ENCODE results near the gene TPCN2. TPM values are rescaled to one million over a fixed set of nuclear protein-coding genes. Genes with fewer than 3 reads are reported as not detected.
"Not testable (repeated sequence)": the region's sequence is repeated elsewhere in the genome, so short reads cannot be mapped to it uniquely, and the experiment has no call there.

Gene TPCN2
- 19.3 TPM for total RNA-seq (2013)
- polyA plus RNA-seq (10 to 100 TPM; 29.3 to 52.8 (median 31.5) TPM), polyA minus RNA-seq (29.4 and 35.5 TPM in 2 replicates), total RNA-seq (16.0 to 65.0 (median 40.0) reads per million in 11 experiments)

DNA sequence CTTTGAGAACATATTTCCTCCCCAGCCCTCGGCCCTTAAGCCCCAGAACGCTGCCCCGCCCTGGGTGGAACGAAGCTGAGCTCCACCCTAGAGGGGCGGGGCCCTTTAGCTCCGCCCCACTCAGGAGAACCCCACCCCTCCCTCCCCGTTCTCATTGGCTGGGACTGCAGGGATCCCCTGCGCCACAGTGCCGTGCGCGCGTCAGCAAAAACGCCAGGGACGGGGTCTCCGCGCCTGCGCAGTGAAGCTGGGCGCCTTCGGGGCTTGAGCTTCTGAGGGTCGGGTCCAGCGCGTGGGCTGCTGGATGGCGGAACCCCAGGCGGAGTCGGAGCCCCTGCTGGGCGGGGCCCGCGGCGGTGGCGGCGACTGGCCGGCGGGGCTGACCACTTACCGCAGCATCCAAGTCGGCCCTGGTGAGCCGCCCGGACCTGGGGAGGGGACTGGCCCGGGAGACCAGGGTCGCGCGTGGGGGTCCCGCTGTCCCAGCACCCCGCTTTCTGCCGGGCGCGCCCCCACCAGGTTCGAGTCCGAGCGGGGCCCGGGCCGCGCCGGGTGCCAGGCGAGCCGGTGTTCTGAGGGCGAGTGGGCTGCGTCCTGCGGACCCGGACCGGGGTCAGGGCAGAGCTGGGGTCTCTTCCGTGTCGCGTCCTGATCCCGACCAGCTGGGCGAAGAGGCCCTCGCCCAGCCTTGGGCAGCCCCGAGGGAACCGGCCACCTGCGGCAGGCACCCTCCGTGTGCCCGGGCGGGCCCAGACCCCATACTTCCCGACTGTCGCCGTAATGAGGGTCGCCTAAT is at the start of gene TPCN2:
Gene TPCN2, plus strand, starts transcription at position 239 of the 796 bp plus-strand sequence. Its CDS starts 66 bp downstream, at position 305.
- DNase-seq = peak; percentile 92 to 97 (median 96)
- peaks cover 0 to 5% (median 2%) of the 10 kb centered on the region in 3 donors for H3K27me3 Mint-ChIP-seq (ENCODE audit: low read depth in 3 of 3)
- peak within 1 kb of the TSS; percentile 81 to 88 for H3K4me3 Mint-ChIP-seq
- no peaks in the 10 kb centered on the region for H3K9me3 ChIP-seq (replicated peaks in 1 of 2; ENCODE audit: control insufficient read depth in 1 of 2, insufficient read depth in 1 of 2, low read length in 2 of 2)
- peak within 1 kb of the TSS; percentile 100 for H3K9ac ChIP-seq (ENCODE audit: insufficient read depth, low read length, poor library complexity, severe bottlenecking)
- H3K27me3 ChIP-seq (ENCODE audit: control insufficient read depth in 2 of 2, insufficient read depth in 2 of 2, low read length in 2 of 2) = no peaks in the 10 kb centered on the region
- H3K79me2 ChIP-seq (ENCODE audit: insufficient read depth, low read length) = peaks cover 52% of the 10 kb centered on the region
- H3K9me3 Mint-ChIP-seq = peaks cover 0 to 2% (median 0%) of the 10 kb centered on the region in 7 donors
- H3K4me1 ChIP-seq (ENCODE audit: control insufficient read depth in 1 of 2, insufficient read depth in 2 of 2, low read length in 2 of 2) = peaks cover 56 to 75% of the 10 kb centered on the region in 2 donors
- H3K27ac ChIP-seq (ENCODE audit: low read depth in 1 of 2, low read length in 2 of 2) = peak within 1 kb of the TSS; percentile 79 to 98
- H3K4me2 ChIP-seq (replicated peaks; ENCODE audit: extremely low read depth, low read length, poor library complexity, severe bottlenecking) = peak within 1 kb of the TSS; percentile 95
- peaks cover 8 to 20% of the 10 kb centered on the region in 2 donors for H3K36me3 ChIP-seq (replicated peaks in 1 of 2; ENCODE audit: control insufficient read depth in 1 of 2, insufficient read depth in 2 of 2, low read length in 2 of 2)
- TF ChIP-seq, protein P1, sequence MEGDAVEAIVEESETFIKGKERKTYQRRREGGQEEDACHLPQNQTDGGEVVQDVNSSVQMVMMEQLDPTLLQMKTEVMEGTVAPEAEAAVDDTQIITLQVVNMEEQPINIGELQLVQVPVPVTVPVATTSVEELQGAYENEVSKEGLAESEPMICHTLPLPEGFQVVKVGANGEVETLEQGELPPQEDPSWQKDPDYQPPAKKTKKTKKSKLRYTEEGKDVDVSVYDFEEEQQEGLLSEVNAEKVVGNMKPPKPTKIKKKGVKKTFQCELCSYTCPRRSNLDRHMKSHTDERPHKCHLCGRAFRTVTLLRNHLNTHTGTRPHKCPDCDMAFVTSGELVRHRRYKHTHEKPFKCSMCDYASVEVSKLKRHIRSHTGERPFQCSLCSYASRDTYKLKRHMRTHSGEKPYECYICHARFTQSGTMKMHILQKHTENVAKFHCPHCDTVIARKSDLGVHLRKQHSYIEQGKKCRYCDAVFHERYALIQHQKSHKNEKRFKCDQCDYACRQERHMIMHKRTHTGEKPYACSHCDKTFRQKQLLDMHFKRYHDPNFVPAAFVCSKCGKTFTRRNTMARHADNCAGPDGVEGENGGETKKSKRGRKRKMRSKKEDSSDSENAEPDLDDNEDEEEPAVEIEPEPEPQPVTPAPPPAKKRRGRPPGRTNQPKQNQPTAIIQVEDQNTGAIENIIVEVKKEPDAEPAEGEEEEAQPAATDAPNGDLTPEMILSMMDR (IDR thresholded peaks at IDR 0.05) = no peak
- peak within 1 kb of the TSS; percentile 11 for H2AFZ ChIP-seq (ENCODE audit: insufficient read depth, low read depth, low read length, poor library complexity, severe bottlenecking)
- peak within 1 kb of the TSS; percentile 79 to 93 (median 85) for H3K4me3 ChIP-seq (replicated peaks in 1 of 3; ENCODE audit: low read depth in 2 of 3, low read length in 3 of 3)
- H3K36me3 Mint-ChIP-seq = peaks cover 15 to 29% of the 10 kb centered on the region in 2 donors
- WGBS (ENCODE audit: insufficient coverage) = under 1% methylated on average over 74 of the region's 76 CpGs
- H4K20me1 ChIP-seq (ENCODE audit: insufficient read depth, low read length) = peaks cover 43% of the 10 kb centered on the region
- H3K27ac Mint-ChIP-seq = peak within 1 kb of the TSS; percentile 89 to 96 (median 94)
- H3K4me1 Mint-ChIP-seq = peaks cover 72% of the 10 kb centered on the region
- intact Hi-C loops (cut with micrococcal nuclease) = loop anchor here (1.0 to 10.0 kb wide), 3 partner anchors 31 to 246 kb away; partner anchors contain the start of gene MYEOV (in 1 of the 2)

DNA sequence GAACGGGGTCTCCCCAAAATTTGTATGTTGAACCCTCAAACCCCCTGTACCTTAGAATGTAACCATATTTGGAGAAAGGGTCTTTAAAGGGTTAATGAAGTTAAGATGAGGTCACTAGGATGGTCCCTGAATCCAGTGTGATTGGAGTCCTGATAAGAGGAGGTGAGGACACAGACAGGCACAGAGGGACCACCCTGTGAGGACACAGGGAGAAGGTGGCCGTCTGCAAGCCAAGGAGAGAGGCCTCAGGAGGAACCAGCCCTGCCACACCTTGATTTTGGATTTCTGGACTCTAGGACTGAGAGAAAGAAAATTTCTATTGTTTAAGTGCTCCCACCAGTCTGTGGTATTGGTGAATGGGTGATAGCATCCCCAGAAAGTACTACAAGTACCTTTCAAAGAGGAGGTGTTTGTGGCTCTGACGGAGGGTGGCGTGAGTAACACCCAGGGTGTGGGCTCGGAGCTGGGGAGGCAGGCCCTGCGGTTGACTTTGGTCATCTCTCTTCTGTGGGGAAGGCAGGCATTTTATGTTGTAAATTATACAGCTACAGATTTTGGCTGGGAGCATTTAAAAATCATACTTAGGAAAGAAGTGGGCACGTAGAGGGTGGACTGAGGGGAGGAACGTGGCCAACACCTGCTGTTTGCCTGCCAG is 49.5 kb upstream of the TPCN2 start:
- Mint-ChIP-seq H3K27ac (peak overlapping the region in 1 of 7 donors; percentile 68), H3K9me3 (peaks cover 0 to 2% (median 0%) of the 10 kb centered on the region in 7 donors), H3K36me3 (no peaks in the 10 kb centered on the region), H3K4me1 (peaks cover 2% of the 10 kb centered on the region), H3K27me3 (ENCODE audit: low read depth in 3 of 3) (peaks cover 12 to 27% (median 23%) of the 10 kb centered on the region in 3 donors), H3K4me3 (no peak overlapping the region)
- Histone ChIP-seq H2AFZ (ENCODE audit: insufficient read depth, low read depth, low read length, poor library complexity, severe bottlenecking) (no peak overlapping the region), H3K4me1 (ENCODE audit: control insufficient read depth in 1 of 2, insufficient read depth in 2 of 2, low read length in 2 of 2) (no peaks in the 10 kb centered on the region), H3K27ac (ENCODE audit: low read depth in 1 of 2, low read length in 2 of 2) (no peak overlapping the region), H3K4me2 (replicated peaks; ENCODE audit: extremely low read depth, low read length, poor library complexity, severe bottlenecking) (no peak overlapping the region), H4K20me1 (ENCODE audit: insufficient read depth, low read length) (no peaks in the 10 kb centered on the region), H3K79me2 (ENCODE audit: insufficient read depth, low read length) (no peaks in the 10 kb centered on the region), H3K9ac (ENCODE audit: insufficient read depth, low read length, poor library complexity, severe bottlenecking) (no peak overlapping the region), H3K9me3 (replicated peaks in 1 of 2; ENCODE audit: control insufficient read depth in 1 of 2, insufficient read depth in 1 of 2, low read length in 2 of 2) (no peaks in the 10 kb centered on the region), H3K36me3 (replicated peaks in 1 of 2; ENCODE audit: control insufficient read depth in 1 of 2, insufficient read depth in 2 of 2, low read length in 2 of 2) (no peaks in the 10 kb centered on the region), H3K27me3 (ENCODE audit: control insufficient read depth in 2 of 2, insufficient read depth in 2 of 2, low read length in 2 of 2) (no peaks in the 10 kb centered on the region), H3K4me3 (replicated peaks in 1 of 3; ENCODE audit: low read depth in 2 of 3, low read length in 3 of 3) (no peak overlapping the region)
- TF ChIP-seq, protein P1 (IDR thresholded peaks at IDR 0.05) = no peak
- DNase-seq = no peak
- intact Hi-C loops (cut with micrococcal nuclease) = no loop called here
- 100% methylated on average over 2 of the region's 8 CpGs for WGBS (ENCODE audit: insufficient coverage)

- not testable (repeated sequence) for H3K4me1 Mint-ChIP-seq; H3K36me3 ChIP-seq (replicated peaks in 1 of 2; ENCODE audit: control insufficient read depth in 1 of 2, insufficient read depth in 2 of 2, low read length in 2 of 2); H3K4me2 ChIP-seq (replicated peaks; ENCODE audit: extremely low read depth, low read length, poor library complexity, severe bottlenecking); H3K9me3 Mint-ChIP-seq; H3K79me2 ChIP-seq (ENCODE audit: insufficient read depth, low read length); H4K20me1 ChIP-seq (ENCODE audit: insufficient read depth, low read length); H3K4me1 ChIP-seq (ENCODE audit: control insufficient read depth in 1 of 2, insufficient read depth in 2 of 2, low read length in 2 of 2); H3K4me3 Mint-ChIP-seq; H3K4me3 ChIP-seq (replicated peaks in 1 of 3; ENCODE audit: low read depth in 2 of 3, low read length in 3 of 3); H3K27me3 ChIP-seq (ENCODE audit: control insufficient read depth in 2 of 2, insufficient read depth in 2 of 2, low read length in 2 of 2); DNase-seq; H3K9ac ChIP-seq (ENCODE audit: insufficient read depth, low read length, poor library complexity, severe bottlenecking); H3K36me3 Mint-ChIP-seq; H2AFZ ChIP-seq (ENCODE audit: insufficient read depth, low read depth, low read length, poor library complexity, severe bottlenecking); H3K27ac Mint-ChIP-seq; H3K27ac ChIP-seq (ENCODE audit: low read depth in 1 of 2, low read length in 2 of 2); H3K9me3 ChIP-seq (replicated peaks in 1 of 2; ENCODE audit: control insufficient read depth in 1 of 2, insufficient read depth in 1 of 2, low read length in 2 of 2)
- intact Hi-C loops (cut with micrococcal nuclease) = loop anchor here in 1 of 2 donors (10.0 kb wide), 1 partner anchor 85 kb away; no protein-coding TSS in a partner anchor
- WGBS (ENCODE audit: insufficient coverage) = 93% methylated on average over 9 of the region's 12 CpGs
- H3K27me3 Mint-ChIP-seq (ENCODE audit: low read depth in 3 of 3) = peaks cover 12 to 24% (median 24%) of the 10 kb centered on the region in 3 donors
These were observed 48.9 kb upstream of the TPCN2 start for GRCh38 chr11:68999748-69000355.
